GM12878 (cell line): ENCODE results near the gene ANAPC4.

Experiments used
- ATF3 ChIP-seq: IDR thresholded peaks from 2 replicates; pipeline ENCODE4 v1.6.1; 2011; ENCODE audit warnings: low read depth, mild to moderate bottlenecking, low read length, moderate library complexity, borderline replicate concordance; ENCODE audit errors: extremely low read depth
- EZH2 ChIP-seq: IDR thresholded peaks from 2 replicates; pipeline ENCODE4 v1.6.1; 2012; ENCODE audit warnings: low read depth, mild to moderate bottlenecking, control low read depth, inconsistent platforms, low read length, borderline replicate concordance; ENCODE audit not compliant: control insufficient read depth
- HDGF ChIP-seq: fragments of 450-650 bp; IDR thresholded peaks from 2 replicates; pipeline ENCODE4 v1.6.1; 2016; ENCODE audit warnings: antibody characterized with exemption
- KDM1A ChIP-seq: fragments of 200-600 bp; sonication (generic); IDR thresholded peaks from 2 replicates; pipeline ENCODE4 v1.6.1; 2016; ENCODE audit warnings: borderline replicate concordance
- MTA2 ChIP-seq: fragments of 450-650 bp; IDR thresholded peaks from 2 replicates; pipeline ENCODE4 v1.6.1; 2016; ENCODE audit warnings: low read depth, mild to moderate bottlenecking, moderate library complexity
- POLR2A ChIP-seq: IDR thresholded peaks from 2 replicates; pipeline ENCODE4 v1.6.1; 2011; ENCODE audit warnings: low read depth, mild to moderate bottlenecking, low read length
- ZNF24 ChIP-seq: fragments of 450-650 bp; IDR thresholded peaks from 2 replicates; pipeline ENCODE4 v1.6.1; 2017; ENCODE audit warnings: antibody characterized with exemption, mild to moderate bottlenecking
- TF ChIP-seq, protein P1 (sequence below), 3 experiments: IDR thresholded peaks in 2 of 3; conservative IDR thresholded peaks in 1 of 3; 2 replicates each; pipeline ENCODE4 v1.5.1; 2011; ENCODE audit warnings: low read depth in 3 of 3, low read length in 3 of 3, mild to moderate bottlenecking in 3 of 3, control low read depth in 2 of 3, moderate library complexity in 2 of 3, inconsistent platforms in 1 of 3, mixed read lengths in 1 of 3; ENCODE audit not compliant: control insufficient read depth in 2 of 3, insufficient read depth in 1 of 3; ENCODE audit errors: extremely low read depth in 1 of 3
- TF ChIP-seq, protein P2 (sequence below): IDR thresholded peaks from 2 replicates; pipeline ENCODE4 v1.6.1; 2012; ENCODE audit warnings: low read length, inconsistent platforms

GRCh38 chr4:25423548-25423947 lies 46.5 kb downstream of the ANAPC4 start:
- no peak for TF ChIP-seq KDM1A
- no peak for TF ChIP-seq POLR2A
- TF ChIP-seq, protein P1, sequence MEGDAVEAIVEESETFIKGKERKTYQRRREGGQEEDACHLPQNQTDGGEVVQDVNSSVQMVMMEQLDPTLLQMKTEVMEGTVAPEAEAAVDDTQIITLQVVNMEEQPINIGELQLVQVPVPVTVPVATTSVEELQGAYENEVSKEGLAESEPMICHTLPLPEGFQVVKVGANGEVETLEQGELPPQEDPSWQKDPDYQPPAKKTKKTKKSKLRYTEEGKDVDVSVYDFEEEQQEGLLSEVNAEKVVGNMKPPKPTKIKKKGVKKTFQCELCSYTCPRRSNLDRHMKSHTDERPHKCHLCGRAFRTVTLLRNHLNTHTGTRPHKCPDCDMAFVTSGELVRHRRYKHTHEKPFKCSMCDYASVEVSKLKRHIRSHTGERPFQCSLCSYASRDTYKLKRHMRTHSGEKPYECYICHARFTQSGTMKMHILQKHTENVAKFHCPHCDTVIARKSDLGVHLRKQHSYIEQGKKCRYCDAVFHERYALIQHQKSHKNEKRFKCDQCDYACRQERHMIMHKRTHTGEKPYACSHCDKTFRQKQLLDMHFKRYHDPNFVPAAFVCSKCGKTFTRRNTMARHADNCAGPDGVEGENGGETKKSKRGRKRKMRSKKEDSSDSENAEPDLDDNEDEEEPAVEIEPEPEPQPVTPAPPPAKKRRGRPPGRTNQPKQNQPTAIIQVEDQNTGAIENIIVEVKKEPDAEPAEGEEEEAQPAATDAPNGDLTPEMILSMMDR (IDR thresholded peaks at IDR 0.05 in 2 of 3, conservative IDR thresholded peaks at IDR 0.05 in 1 of 3; ENCODE audit: control insufficient read depth in 2 of 3, extremely low read depth in 1 of 3, insufficient read depth in 1 of 3, low read depth in 3 of 3, low read length in 3 of 3), result no peak
- TF ChIP-seq, protein P2, sequence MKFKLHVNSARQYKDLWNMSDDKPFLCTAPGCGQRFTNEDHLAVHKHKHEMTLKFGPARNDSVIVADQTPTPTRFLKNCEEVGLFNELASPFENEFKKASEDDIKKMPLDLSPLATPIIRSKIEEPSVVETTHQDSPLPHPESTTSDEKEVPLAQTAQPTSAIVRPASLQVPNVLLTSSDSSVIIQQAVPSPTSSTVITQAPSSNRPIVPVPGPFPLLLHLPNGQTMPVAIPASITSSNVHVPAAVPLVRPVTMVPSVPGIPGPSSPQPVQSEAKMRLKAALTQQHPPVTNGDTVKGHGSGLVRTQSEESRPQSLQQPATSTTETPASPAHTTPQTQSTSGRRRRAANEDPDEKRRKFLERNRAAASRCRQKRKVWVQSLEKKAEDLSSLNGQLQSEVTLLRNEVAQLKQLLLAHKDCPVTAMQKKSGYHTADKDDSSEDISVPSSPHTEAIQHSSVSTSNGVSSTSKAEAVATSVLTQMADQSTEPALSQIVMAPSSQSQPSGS, result no peak
- no peak for TF ChIP-seq EZH2
- TF ChIP-seq ATF3, result no peak
- TF ChIP-seq HDGF, result no peak
- TF ChIP-seq ZNF24, result no peak
- TF ChIP-seq MTA2, result no peak
